HG03558 (cell line): ENCODE data around the gene MOCS1.

Experiments used
- ATAC-seq: cut with Tn5 transposase; IDR thresholded peaks from one replicate; pipeline ENCODE4 v1.9.1; 2021; ENCODE audit warnings: moderate number of reproducible peaks; ENCODE audit not compliant: unreplicated experiment; ENCODE audit errors: extremely low read depth

The MOCS1 gene

GRCh38 chr6:39925931-39926290 lies 8.4 kb downstream of the MOCS1 start:
- no peak for ATAC-seq

GRCh38 chr6:39925191-39925930 lies 8.9 kb downstream of the MOCS1 start:
- ATAC-seq = no peak

DNA sequence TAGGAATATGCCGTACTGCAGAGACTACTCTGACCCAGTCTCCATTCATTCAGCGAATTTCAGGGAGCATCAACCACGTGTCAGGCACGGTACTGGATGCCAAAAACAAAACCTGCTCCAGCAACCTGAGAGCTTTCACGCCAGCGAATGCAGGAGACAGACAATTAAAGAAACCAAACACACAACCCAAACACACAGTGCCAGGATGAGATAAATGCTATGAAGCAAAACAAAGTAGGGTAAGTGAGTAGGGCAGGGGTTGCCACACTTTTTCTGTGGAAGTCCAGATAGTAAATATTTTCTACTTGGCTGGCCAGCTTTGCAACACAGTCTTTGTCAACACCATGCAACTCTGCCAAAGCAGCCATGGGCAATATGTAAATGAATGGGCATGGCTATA lies 10.0 kb downstream of the MOCS1 start:
- ATAC-seq = no peak

DNA sequence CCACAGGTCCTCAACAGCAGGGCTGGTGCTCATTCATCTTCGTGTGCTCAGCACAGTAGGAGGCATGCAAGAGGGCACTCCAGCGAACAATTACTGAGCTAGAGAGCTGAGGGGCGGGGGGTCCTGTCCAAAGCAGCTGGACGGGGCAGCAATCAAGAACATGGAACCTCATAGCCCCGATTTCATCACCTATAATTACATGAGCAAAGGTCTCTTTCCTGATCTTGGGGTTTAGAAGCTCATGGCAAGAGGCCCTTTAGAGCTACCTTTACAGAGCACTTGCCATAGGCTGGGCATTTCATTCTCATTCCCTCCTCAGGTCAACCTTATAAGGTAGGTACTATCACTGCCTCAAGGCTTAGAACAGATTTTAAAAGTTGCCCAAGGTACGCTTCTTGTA lies 10.4 kb downstream of the MOCS1 start:
- ATAC-seq = no peak

GRCh38 chr6:39923394-39923793 lies 10.9 kb downstream of the MOCS1 start:
- no peak for ATAC-seq

DNA sequence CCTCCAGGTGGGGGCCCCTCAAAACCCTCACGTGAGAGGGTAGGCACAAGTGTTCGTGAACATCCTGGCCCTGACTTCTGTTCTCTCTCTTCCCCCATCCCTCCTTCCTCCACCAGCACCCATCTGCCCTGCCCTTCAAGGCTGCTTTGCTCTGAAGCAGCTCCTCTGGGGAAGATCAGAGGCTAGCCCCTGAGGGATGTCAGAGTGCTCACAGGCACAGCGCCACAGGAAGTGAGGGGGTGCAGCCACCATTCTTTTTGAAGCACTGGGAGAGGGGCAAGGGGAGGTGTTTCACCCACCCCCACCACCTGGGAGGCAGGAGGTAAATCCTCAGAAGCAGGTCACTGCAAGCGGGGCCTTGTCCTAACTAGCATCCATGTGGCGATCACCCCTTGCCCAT lies 11.4 kb downstream of the MOCS1 start:
- ATAC-seq = no peak

DNA sequence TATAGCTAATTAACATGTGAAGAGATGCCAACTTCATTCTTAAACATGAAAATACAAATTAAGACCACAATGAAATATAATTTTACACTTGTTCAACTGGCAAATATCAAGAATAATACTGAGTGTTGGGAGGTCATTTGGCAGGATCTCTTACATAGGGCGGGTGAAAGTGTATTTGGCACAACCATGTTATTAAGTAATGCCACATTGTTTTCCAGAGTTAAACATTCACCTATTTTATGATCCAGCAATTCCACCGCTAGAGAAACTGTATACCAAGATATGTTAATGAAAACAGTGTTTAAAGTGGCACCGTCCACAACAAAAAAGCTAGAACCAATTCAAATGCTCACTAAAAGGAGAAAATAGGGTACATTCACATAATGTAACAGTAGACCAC lies 14.1 kb downstream of the MOCS1 start:
- no peak for ATAC-seq

GRCh38 chr6:39918831-39919230 lies 15.4 kb downstream of the MOCS1 start:
- no peak for ATAC-seq

DNA sequence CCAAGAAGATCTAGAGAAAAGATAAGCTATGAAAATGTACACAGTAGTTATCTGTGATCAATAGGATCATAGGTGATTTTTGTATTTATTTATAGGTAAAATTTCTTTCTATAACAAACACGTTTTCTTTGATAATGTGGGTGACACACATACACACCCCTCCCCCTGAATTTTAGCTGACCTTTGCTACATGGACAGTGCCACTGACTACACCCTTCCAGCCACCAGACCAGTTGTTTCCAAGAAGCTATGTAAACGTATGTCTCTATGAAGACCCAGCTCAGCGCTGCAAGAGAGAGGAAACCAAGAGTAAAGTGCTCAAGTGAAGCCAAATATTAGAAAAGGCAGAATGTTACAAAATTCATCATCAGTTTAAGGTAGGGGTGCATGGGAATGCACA lies 16.3 kb downstream of the MOCS1 start:
- ATAC-seq = no peak

DNA sequence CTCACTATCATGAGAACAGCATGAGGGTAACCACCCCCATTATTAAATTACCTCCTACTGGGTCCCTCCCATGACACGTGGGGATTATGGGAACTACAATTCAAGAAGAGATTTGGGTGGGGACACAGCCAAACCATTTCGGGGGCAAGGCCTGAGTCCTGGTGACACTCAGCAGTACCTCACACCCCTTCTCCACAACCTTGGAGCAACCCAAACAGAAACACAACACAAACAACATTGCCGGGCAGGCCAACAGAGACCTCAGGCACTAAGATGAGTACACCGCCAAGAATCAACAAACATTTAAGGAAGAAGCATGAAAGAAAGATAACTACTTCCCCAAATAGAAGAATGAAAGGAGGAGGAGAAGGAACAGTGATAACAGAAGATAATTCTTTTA lies 16.9 kb downstream of the MOCS1 start:
- no peak for ATAC-seq

- ATAC-seq = no peak
Measured at GRCh38 chr6:39915866-39916265, 18.4 kb downstream of the MOCS1 start.

- no peak for ATAC-seq
Measured at GRCh38 chr6:39914239-39914638, 20.0 kb downstream of the MOCS1 start.

GRCh38 chr6:39913391-39913916 lies 20.8 kb downstream of the MOCS1 start:
- ATAC-seq = no peak

DNA sequence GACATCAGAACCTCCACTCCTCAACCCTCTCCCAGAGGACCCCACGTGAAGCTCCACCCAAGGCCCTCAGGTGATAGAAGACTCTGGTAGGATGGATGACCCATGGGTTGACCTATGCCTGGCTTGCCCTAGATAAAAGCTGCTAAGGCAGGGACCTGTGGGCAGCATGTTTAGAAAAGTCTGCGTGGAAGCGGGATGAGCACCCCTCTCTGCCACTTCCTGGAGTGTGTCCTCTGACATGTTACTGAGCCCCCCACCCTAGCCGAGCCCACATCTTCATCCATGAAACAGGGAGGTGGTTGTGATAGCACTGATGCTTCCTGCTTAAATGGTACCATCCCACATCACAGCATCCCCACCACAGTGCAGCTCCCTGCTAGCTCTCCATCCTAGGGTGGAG lies 21.8 kb downstream of the MOCS1 start:
- ATAC-seq = no peak

- no peak for ATAC-seq
Measured at GRCh38 chr6:39911513-39912125, 22.6 kb downstream of the MOCS1 start.

GRCh38 chr6:39910744-39911143 lies 23.5 kb downstream of the MOCS1 start:
- no peak for ATAC-seq

DNA sequence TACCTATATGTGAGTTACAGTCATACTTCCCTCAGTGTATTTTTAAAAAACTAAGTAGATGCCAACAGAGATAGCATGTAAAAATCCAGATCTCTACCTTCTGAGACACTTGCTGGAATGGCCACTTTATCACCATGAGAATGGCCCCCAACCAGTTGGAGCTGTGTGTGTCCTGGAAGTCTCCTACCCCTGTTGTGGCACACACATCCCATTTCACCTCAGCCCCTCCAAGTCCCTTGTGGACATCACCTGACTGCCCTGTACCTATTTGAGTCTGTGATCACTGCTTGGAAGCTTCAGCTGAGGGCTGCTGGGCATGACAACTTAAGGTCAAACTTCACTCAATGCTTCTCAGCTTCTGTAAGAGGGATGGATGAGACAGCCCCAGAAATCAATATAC lies 24.1 kb downstream of the MOCS1 start:
- ATAC-seq = no peak

- no peak for ATAC-seq
Measured at GRCh38 chr6:39909701-39910100, 24.6 kb downstream of the MOCS1 start.

DNA sequence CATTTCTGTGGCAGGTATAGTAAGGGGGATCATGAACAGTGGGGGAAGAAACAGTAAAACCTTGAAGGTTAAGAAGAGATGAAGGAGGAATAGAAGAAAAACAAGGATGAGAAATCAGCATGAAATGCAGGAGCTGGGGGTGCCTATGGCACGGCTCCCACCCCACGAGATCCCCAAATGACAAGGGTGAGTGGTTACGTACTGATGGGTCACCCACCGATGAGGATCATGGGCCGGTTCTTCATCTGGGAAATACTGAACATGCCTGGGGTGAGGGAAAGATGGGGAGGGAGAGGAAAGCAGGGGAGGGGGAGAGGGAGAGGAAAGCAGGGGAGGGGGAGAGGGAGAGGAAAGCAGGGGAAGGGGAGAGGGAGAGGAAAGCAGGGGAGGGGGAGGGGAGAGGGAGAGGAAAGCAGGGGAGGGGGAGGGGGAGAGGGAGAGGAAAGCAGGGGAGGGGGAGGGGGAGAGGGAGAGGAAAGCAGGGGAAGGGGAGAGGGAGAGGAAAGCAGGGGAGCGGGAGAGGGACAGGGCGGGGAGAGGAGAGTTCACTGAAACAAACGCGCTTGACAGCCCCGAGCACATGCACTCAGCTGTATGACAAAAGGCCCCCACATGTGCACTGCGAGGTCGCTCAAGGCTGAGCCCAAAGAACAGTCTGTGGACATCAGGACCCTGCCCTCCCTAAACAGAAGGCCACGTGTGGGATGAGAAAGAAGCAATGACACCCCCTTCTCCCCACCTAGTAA lies 25.3 kb downstream of the MOCS1 start:
- ATAC-seq = no peak

- no peak for ATAC-seq
Measured at GRCh38 chr6:39907871-39908575, 26.2 kb downstream of the MOCS1 start.

DNA sequence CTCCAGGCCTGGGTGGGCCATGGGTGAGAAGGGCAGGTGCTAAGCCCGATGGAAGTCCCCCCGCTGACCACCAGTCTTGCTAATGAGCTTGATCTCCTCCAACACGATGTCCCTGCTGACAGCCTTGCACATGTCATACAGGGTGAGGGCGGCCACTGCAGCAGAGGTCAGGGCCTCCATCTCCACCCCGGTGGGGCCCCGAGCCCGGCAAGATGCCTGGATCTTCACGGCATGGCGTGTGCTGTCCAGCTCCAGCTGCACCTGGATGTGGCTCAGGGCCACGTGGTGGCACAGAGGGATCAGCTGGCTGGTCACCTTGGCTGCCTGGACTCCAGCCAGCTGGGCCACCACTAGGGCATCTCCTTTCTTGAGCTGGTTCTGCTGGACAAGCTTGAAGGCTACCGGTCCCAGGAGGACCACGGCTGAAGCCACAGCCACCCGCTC lies 27.9 kb downstream of the MOCS1 start:
- ATAC-seq = no peak
